AG09309 (cell line): ENCODE measurements around the gene ABLIM1.
A peak's percentile ranks its signal among the peaks of the same experiment; 100 is the strongest.

Experiments
- DNase-seq: peaks from one replicate; pipeline ENCODE4 v3.0.0-alpha.2; 2010; ENCODE audit warnings: low read depth
- H3K4me3 ChIP-seq: 2 replicates; pipeline ENCODE4 v1.5.1; 2011; ENCODE audit warnings: mild to moderate bottlenecking, low read depth, low read length, moderate library complexity; ENCODE audit not compliant: control insufficient read depth
- TF ChIP-seq, protein P1 (sequence below): IDR thresholded peaks from 2 replicates; pipeline ENCODE4 v1.5.1; 2011; ENCODE audit warnings: mild to moderate bottlenecking, low read depth, low read length, inconsistent platforms; ENCODE audit not compliant: insufficient read depth, control insufficient read depth; ENCODE audit errors: missing control alignments

Gene ABLIM1

DNA sequence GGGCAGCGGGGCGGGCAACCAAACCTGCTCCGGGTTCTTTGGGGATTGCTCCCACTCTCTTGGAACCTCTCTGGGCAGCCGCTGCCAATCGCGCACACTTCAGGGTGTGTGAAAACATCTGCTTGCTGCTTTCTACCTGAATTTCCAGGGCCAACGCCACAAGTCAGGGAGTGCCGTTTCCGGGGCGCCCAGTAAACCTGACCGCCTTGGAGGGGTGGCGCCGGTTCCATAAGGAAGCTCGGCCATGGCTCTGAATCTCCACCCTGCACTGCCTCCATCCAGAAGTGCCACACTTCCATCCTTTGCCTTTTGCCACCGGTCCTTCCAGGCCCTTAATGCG lies 253.1 kb downstream of the ABLIM1 start:
- TF ChIP-seq, protein P1, sequence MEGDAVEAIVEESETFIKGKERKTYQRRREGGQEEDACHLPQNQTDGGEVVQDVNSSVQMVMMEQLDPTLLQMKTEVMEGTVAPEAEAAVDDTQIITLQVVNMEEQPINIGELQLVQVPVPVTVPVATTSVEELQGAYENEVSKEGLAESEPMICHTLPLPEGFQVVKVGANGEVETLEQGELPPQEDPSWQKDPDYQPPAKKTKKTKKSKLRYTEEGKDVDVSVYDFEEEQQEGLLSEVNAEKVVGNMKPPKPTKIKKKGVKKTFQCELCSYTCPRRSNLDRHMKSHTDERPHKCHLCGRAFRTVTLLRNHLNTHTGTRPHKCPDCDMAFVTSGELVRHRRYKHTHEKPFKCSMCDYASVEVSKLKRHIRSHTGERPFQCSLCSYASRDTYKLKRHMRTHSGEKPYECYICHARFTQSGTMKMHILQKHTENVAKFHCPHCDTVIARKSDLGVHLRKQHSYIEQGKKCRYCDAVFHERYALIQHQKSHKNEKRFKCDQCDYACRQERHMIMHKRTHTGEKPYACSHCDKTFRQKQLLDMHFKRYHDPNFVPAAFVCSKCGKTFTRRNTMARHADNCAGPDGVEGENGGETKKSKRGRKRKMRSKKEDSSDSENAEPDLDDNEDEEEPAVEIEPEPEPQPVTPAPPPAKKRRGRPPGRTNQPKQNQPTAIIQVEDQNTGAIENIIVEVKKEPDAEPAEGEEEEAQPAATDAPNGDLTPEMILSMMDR, result no peak
- DNase-seq, result no peak
- H3K4me3 ChIP-seq, result no peak overlapping the region

DNA sequence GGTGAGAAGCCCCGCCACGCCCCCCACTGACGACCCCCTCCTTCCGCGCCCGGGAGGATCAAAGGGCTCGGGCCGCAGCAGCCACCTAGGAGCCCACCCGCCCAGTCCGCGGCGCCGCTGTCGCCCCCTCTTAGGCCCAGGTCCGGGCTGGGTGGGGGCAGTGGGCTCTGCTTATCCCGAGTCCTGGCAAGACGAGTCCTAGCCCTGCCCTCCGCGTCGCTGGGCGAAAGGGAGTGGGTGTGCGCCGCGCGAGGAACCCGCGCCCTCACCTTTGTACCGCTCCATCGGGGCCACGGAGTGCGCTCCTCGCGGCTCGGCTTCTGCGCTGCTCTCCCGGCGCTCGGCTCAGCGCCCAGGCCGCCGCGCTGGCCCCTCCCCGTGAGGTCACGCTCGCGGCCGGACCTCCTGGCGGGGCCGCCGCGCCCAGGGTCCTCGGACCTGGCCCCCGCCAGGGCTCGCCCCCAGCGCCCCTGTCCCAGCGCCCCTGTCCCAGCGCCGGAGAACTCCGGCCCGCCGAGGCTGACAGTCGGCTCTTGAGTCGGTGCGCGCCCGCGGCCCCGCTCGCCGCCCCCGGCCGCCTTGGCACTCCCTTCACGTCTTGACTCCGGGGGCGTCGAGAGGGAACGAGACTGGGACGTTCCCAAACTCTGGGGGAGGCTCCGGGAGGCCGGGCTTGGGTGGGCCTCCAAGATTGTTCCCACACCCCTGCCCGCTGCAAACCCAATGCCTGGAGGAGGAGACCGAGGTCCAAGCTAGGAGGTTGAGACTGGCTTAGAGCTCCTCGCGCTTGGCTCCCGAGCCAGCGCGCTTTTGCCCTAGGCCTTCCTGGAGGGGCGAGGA lies 253.7 kb downstream of the ABLIM1 start, which contains the start of gene AFAP1L2:
TSS of gene AFAP1L2 (minus strand) at position 332 of the 840 bp plus-strand sequence. CDS start at position 285, 47 bp downstream.
- H3K4me3 ChIP-seq, result peak within 1 kb of the TSS; percentile 21
- TF ChIP-seq, protein P1, result no peak
- no peak for DNase-seq

DNA sequence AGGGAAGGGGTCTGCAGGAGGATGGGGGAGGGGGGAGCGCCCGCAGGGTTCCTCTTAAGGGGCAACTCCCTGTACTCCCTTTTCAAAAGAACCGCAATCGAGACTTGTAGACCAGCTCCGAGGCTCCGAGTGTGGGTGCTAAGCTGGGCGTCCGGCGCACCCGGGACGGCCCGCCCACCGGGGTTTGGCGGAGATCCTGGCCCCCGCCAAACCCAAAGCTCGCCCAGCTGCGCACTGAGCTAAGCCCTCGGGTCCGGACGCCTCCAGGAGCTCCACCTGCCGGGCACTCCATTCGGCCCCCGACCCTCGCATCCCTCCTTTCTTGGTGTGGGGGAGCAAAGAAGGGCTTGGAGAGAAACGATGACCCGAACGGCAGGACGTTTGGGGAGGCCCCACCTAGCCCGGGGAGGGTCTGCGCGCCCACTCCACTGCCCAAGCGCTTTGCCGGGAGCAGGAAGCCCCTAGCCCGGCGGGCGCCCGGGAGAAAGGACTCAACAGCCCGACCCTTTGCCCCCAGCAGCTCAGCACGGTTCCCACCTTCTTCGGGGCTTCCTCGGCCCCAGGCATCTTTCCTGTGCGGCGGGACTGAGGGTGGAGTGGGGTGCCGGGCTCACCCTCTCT lies 254.4 kb downstream of the ABLIM1 start:
- TF ChIP-seq, protein P1, result peak; percentile 14
- DNase-seq, result no peak
- H3K4me3 ChIP-seq, result peak overlapping the region; percentile 17

DNA sequence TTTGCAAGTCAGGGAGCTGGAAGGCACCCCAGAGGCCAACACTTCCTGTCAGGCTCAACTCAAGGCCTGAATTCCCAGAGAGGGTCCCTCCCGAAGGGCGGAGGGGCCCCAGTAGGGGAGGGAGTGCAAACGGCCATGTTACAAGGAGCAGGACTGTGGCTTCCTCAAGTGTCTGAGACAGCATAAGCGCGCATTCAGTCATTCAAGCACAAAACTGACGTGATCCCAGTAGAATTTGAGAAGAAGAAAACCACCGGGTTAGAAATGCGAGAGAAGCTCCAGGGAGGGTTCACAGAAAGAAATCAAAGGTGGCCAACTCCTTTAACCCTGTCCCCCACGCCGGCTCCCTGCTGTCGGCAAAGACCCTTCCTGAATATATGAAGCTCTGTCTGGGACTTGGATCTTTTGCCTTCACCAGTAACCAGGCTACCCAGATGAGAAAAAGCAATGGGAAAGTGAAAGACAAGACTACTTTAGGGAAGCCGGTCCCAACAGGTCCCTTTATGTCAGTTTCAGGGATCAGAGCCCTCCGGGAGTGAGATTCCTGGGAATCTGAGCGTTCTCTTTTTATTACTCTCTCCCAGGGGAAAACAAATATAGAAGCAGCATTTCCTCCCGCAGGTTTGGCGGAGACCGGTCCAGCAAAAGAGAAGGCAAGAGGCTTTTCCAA lies 255.1 kb downstream of the ABLIM1 start:
- no peak for DNase-seq
- H3K4me3 ChIP-seq, result peak overlapping the region; percentile 17
- TF ChIP-seq, protein P1, result no peak

DNA sequence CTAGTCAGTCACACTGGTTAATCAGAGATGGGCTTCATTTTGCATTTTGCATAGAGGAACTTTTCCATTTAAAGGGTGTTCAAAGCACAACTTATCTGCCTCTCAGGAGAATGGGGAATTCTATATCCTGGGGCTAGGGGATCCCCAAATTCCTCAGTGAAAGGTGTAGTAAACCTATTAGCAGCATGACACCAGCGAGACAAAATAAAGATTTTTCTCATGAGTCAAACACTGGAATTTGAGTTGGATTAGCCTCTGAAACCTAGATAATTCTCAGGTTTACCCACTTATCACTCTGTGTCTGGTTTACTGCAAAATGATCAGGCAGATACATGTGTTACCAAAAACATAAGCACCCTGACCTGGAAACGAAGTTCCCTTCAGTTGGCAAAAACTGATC lies 255.8 kb downstream of the ABLIM1 start:
- TF ChIP-seq, protein P1, result no peak
- no peak for DNase-seq
- no peak overlapping the region for H3K4me3 ChIP-seq

DNA sequence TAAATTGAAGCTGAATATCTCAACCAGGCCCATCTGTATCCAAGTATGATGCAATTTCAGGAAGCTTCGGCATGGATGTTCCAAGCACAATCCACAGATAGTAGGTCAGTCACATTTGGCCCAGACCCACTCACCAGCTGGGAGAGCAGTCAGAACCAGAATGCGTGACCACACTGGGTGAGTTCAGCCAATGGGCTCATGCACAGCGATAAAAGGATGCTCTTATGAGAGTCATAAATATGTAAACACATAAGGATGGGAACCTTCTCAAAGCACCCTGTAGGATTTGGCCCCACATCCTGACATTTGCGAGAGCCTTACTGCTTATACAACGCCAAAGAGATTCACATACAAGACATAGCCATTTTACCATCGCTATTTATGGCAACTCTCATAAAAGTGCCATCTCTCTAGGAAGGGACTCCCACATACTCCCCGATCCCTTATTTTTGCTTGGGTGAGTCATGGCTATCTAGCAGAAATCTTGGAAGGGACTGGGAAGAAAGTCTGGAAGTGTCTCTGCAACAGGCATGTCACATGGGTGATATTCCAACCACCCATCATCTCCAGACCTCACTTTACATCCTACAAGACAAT lies 256.8 kb downstream of the ABLIM1 start:
- TF ChIP-seq, protein P1, result no peak
- peak; percentile 62 for DNase-seq
- H3K4me3 ChIP-seq, result no peak overlapping the region
